Measurements from ENCODE around the gene ALDH1B1.

GRCh38 chr9:38343037-38343436 is 49.5 kb upstream of the ALDH1B1 start:
- TF ChIP-seq PKNOX1 (IDR thresholded peaks at IDR 0.05) (no peak), BHLHE40 (IDR thresholded peaks at IDR 0.05; ENCODE audit: borderline replicate concordance) (no peak)
